HG02938 (cell line): ENCODE results near the gene GJD3.
"Not testable (repeated sequence)": the region's sequence is repeated elsewhere in the genome, so short reads cannot be mapped to it uniquely, and the experiment has no call there.

Experiments used
- ATAC-seq: cut with Tn5 transposase; IDR thresholded peaks from one replicate; pipeline ENCODE4 v1.9.1; 2021; ENCODE audit warnings: mild to moderate bottlenecking, moderate library complexity; ENCODE audit not compliant: unreplicated experiment

The GJD3 gene

DNA sequence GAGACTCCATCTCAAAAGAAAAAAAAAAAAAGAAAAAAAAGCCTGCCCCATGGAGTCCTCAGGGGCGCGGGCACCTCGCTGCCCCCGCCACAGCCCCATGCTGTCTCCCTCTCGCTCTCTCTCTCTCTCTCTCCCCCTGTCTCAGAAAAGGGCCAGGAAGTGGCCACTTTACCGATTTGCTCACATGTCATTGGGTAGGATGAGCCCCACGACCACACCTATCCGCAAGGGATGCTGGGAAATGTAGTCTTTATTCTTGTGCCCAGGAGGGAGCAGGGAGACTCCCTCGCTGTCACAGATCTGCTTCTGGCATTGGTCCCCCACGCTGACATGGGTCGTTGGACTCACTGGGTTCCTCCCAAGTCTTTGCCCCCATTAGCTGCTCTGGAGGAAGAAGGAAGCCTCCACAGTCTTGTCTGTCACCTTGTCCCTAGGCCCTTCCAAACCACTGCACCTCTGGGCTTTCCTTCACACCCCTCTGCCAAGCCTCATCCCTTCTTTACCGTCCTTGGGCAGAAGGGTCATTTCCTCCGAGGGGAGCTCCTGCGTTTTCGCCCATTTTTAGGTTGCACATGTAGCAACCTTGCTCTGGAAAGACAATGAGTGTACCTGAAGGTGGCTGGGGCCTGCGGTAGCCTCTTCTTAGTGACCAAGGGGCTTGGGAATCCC lies 6.9 kb upstream of the GJD3 start:
- no peak for ATAC-seq

DNA sequence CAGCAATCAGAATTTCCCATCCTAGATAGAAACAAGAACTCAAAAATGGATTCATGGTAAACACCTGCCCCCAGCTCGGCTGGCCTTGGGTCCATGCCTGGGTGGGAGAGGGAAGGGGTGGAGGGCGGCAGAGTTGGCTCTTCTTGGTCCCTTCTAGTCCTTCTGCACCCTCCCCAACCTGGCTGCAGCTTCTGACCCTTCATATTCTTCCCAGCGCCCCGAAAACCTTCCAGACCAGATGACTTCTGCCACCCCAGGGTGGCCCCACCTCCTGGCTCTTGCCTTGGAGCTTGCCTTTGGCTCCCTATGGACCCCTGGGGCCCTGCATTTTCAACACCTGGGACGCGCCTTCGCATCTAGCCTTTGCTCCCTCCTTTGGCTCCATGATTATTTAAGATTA lies 5.4 kb upstream of the GJD3 start:
- no peak for ATAC-seq

DNA sequence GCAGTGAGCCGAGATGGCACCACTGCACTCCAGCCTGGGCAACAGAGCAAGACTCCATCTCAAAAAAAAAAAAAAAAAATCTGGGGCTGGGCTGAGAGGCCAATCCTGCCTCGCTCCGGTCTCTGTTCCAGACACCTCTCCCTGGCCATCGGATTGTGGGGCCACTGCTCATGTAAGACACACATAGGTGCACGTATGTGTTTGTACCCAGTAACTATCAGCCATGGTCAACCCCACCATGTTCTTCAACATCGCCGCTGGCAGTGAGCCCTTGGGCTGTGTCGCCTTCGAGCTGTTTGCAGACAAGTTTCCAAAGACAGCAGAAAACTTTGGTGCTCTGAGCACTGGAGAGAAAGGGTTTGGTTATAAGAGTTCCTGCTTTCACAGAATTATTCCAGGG lies 3.2 kb upstream of the GJD3 start:
- ATAC-seq = not testable (repeated sequence)

DNA sequence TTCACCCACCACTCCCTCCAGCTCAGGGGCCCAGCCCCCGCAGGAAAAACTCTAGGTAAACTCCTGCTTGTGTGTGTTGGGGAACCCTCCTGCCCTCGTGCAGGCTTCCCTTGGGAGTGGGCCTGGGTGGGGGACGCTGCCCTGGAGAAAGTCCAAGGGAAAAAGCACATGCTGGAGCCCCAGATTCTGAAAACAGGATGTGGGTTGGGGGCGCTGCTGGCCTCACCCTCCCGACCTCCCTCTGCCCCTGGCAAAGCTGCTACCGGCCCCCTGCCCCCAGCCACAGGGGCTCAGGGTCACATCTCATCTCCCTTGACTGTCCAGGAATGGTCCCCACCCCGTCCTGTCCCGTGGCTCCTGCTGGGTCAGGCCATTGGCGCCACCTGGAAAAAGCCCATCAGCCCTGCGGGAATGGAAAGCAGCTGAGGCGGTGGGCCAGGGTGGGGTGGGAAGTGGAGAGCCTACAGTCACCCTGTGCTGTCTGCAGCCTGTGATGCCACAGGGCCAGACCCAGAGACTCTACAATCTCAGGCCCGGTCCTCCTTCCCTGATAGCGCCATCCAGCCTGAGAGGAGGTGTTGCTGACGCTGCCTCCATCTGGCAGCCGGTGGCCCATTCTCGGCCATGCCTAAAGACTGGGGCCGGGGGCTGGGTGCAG lies 2.5 kb upstream of the GJD3 start:
- ATAC-seq = no peak

DNA sequence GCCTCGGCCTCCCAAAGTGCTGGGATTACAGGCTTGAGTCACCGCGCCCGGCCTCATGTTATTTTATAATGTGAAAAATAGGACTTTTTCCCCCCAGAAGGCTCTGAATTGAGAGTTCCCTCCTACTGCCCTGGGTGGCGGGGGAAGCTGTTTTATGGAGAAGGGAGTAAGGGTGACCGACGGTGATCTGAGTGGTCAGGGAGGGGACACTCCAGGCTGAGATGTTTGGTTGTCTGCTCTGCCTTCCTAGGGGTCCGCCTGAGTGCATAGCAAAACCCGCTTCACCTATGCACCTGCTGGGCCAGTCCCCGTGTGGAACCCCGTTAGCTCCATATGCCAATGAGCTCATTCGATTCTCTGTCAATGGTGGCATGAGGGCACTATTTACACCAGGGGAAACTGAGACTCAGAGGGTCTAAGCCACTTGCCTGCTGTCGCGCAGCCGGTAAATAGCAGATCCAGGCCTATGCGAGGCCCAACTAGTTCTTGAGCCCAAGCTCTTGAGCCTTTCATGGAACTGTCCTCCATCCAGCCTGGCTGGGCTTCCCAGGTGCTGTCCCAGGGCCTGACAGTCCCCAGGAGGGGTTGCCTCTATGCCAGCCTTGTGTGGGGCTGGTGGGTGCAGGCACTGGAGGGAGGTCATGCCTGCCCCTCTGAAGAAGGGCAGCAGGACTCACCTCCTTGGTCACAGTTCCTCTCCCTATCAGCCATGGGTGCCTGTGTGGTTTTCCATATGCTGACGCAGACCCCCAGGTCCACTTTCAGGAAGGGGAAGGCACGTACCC lies 1.7 kb upstream of the GJD3 start:
- no peak for ATAC-seq

DNA sequence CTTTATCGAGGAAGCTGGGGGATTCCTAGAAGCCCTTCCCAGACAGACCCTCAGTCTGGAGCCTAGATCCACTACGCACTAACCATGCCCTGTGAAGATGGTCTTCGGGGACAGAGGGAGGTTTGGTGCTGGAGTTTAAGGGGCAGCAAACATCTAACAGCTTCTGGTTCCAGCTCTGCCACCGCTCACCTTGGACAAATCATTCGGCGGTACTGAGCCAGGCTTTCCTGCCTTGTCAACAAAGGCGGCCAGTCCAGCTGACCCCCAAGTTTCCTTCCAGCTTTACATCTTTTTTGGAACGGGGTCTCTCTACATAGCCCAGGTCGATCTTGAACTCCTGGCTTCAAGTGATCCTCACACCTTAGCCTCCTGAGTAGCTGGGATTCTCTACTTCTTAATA lies 369 bp upstream of the GJD3 start:
- no peak for ATAC-seq

DNA sequence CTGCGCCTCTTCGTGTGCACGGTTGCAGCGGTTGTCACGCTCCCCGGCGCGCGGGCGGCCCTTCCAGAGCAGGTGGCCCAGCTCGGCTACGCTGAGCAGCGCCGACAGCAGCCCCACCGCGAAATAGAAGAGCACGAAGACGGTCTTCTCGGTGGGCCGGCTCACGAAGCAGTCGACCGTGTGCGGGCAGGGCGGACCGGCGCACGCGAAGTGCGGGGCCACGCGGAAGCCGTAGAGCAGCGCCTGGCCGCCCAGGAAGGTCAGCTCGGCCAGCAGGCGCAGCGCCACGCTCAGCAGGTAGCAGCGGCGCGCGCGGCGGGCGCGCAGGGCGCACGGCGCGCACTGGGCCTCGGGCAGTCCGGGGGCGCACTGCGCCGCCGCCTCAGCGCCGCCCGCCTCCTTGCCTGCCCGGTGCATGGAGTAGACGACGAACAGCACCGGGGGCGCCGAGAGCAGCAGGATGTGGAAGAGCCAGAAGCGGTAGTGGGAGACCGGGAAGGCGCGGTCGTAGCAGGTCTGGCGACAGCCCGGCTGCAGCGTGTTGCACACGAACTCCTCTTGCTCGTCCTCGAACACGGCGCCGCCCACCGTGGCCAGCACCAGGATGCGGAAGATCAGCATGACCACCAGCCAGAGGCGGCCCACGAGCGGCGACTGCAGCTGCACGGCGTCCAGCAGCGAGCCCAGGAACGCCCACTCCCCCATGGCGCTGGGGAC lies 1.3 kb downstream of the GJD3 start:
- ATAC-seq = peak; percentile 16

DNA sequence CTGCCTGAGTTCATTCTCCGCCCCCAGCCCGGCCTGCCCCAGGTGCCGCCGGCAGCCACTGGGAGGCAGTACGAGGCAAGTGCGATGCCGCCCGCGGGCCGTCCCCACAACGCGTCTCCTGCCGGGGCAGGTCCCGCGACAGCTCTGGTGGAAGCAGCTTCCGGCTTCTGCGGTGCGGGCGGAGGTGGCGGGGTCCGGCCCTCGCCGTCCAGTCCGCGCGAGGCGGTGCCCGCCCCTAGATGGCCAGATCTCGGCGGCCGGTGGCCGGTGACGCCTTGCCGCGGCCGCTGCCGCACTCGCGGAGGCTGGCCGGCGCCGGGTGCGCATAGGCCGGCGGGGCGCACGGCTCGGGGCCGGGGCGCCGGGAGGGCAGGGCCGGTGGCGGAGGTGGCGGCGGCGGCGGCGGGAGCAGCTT lies 1.8 kb downstream of the GJD3 start:
- ATAC-seq = peak; percentile 51

DNA sequence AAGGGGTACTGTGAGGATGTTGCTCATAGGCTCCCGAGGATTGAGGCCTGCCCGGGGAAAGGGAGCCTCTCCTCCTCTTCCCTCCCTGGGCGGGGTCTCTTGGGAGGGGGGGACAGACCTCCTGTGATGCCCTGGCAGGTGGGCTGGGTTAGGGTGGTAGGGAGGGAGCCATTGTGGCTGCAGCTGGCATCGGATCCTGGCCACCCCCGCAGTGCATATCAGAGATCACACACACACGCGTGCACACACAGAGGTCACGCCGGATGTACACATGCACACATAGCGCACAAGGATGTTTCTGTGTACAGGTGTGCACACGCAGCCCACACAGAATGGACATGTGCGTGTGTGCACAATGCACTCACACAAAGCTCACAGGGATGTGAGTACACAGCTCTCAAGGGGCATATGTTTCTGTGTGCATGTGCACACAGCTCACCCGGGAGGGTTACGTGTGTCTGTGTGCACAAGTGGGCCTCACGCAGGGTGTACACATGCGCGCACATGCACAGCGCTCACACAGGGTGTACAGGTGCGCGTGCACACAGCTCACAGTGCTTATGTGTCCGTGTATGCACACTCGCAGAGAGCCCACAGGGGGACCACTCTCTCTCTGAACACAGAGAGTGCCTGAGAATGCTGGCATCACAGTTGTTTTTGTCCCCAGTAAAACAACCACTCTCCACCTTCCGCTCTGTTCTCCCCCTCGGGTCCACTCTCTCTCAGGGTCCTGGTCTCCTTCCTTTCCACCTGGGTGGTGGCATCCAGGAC lies 2.4 kb downstream of the GJD3 start:
- no peak for ATAC-seq

DNA sequence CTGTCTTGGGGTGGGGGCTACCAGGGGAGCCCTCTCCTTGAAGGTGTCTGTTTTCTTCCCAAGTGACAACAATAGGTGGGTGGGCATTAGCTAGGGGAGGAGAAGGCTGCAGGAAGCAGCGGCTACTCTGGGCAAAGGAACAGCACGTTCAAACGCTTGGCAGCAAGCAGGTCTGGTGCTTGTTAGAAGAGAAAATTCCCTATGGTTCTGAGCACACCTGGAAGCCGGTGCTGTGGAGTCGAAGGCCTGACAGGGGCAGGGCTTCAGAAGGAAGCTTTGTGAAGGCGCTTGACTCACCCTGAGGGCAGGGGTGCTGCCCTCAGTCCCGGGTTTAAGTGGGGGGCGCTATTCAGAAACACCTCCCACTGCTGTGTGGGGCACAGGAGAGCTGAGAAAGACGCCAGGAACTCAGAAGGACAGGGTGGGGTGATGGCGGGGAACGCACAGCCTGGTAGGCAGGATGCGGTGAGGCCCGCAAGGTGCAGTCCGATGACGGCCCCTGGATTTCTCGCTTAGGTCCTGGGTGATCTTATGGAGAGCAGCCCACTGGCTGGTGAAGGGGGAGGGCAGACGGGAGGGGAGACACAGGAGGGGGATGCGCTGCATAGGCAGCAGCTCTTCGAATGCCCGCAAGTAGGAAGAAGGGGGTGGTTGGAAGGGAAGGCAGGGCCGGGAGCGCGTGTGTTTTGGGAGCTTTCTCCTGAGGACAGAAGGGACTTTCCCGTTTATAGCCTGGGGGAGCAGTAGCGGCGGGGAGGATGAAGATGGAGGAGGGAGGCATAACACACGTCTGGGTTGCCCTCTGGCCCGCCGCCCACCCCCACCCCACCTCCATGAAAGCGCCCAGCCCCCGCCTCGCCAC lies 3.2 kb downstream of the GJD3 start:
- ATAC-seq = no peak

DNA sequence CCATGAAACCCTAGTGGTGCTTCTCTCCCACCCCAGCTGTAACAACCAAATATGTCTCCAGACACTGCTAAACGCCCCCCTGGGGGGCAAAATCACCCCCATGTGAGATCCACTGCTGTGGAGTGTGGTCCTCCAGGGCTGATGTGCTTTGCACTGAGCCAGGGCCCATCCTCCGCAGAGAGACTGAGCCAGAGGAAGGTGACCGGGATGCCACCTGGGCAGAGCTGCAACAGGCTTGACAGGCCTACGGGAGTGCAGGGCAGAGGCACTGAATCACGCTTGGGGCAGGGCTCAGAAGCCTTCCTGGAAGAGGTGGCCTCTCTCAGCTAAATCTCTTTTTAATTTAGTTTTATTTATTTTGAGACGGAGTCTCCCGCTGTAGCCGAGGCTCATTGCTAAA lies 4.4 kb downstream of the GJD3 start:
- no peak for ATAC-seq

DNA sequence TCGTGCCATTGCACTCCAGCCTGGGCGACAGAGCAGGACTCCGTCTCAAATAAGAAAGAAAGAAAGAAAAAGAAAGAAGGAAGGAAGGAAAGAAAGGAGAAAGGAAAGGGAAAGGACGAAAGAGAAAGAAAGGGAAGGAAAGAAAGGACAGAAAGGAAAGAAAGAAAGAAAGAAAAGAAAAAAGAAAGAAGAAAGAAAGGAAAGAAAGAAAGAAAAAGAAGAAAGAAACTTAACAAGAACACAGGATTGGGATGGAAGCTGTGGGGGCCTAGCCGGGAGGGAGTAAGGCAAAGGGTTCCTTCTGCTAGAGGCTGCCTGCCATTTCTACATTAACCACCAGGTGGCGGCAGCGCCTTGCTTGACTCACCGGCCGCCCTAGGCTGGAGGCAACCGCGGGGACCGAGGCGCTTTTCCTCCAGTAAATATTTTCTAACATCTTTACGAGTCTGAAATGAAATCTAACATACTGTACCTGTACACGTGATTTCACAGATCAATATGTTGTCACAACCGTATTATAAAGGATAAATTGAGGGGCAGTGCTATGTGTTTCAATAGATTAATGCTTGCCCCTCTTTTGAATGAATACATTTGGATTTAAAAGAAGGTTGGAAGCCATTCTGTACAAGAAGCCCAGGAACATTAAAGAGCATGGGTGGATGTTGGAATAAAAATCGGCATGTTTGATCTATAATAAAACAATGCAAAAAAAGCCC lies 6.1 kb downstream of the GJD3 start:
- ATAC-seq = no peak

DNA sequence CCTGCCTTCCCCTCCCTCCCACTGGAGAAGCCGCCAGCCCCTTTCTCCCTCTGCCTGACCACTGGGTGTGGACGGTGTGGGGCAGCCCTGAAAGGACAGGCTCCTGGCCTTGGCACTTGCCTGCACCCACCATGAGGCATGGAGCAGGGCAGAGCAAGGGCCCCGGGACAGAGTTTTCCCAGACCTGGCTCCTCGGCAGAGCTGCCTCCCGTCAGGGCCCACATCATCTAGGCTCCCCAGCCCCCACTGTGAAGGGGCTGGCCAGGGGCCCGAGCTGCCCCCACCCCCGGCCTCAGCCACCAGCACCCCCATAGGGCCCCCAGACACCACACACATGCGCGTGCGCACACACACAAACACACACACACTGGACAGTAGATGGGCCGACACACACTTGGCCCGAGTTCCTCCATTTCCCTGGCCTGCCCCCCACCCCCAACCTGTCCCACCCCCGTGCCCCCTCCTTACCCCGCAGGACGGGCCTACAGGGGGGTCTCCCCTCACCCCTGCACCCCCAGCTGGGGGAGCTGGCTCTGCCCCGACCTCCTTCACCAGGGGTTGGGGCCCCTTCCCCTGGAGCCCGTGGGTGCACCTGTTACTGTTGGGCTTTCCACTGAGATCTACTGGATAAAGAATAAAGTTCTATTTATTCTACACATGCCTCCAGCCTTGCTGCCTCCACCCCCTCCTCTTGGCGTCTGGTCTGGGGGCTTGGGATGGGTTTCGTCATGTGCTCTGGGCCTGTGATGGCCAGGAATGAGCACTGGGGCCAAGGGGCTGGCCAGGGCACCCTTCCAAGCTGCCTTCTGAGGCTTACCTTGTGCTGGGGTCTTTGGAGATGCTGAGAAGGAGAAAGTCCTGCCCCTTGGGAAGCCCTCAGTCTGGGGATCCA lies 7.3 kb downstream of the GJD3 start:
- ATAC-seq = no peak

DNA sequence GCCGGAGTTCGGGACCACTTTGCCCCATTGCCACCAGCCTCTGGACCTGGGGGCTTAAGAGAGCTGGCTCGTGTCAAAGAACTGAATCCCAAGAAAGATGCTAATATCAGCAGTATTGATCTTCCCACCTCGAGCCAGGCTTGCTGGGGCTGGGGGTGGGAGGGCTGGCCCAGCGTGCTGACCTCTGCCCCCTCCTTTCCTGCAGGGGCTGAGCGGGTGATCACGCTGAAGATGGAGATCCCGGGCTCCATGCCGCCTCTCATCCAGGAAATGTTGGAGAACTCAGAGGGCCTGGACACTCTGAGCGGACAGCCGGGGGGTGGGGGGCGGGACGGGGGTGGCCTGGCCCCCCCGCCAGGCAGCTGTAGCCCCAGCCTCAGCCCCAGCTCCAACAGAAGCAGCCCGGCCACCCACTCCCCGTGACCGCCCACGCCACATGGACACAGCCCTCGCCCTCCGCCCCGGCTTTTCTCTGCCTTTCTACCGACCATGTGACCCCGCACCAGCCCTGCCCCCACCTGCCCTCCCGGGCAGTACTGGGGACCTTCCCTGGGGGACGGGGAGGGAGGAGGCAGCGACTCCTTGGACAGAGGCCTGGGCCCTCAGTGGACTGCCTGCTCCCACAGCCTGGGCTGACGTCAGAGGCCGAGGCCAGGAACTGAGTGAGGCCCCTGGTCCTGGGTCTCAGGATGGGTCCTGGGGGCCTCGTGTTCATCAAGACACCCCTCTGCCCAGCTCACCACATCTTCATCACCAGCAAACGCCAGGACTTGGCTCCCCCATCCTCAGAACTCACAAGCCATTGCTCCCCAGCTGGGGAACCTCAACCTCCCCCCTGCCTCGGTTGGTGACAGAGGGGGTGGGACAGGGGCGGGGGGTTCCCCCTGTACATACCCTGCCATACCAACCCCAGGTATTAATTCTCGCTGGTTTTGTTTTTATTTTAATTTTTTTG lies 8.5 kb downstream of the GJD3 start:
- no peak for ATAC-seq

DNA sequence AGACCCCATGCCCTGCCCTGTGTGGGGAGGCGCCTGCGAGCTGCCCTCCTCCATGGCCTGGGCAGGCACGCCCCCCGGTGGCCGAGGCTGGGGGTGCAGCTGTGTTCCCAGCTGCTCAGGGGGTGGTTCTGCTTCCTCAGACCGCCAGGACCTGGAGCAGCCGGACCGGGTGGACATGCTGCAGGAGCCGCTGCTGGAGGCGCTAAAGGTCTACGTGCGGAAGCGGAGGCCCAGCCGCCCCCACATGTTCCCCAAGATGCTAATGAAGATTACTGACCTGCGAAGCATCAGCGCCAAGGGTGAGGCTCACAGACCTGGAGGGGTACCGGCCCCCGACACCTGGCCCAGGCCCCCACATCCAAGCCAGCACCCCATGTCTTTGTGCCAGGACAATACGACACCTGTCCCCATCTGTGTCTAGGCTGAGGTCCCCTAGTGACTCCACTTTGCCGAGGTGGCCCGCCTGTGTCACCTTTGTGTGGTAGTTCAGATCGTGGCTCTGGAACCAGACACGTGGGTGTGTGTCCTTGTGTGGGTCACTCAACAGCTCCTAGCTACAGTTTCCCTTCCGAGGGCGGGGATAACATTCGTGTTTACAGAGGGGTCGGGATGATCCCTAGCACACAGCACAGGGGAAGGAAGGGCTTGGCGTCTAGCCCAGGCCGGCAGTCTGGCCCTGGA lies 9.3 kb downstream of the GJD3 start:
- no peak for ATAC-seq
